Activated effector memory CD4-positive, alpha-beta T cell treated with anti-CD3 and anti-CD28 coated beads, Interleukin-2, amount 50 U/mL, for 16 hours (primary cell): ENCODE measurements around the gene GRAP.
"Not testable (repeated sequence)": the region's sequence is repeated elsewhere in the genome, so short reads cannot be mapped to it uniquely, and the experiment has no call there.

Source experiments
- DNase-seq: peaks from one replicate; pipeline ENCODE4 v3.0.0-alpha.2; 2020

Gene GRAP

DNA sequence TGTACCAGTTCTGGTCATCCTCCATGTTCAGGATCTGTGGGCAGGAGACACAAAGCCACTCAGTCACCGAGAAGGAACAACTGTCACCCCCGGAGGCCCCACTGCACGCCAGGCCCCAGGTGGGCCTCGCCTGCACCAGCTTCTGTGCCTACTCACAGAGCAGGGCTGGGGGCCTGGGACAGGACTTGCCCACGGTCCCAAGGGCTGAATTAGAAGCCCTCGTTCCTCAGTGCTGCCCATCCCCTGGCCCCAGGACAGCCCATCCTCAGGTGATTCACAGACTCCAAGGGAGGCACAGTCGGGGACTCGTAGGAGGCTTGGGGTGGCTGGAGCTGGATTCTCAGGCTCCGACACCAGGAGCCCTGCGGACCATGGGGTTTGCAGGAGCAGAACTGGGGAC is 4.9 kb downstream of the GRAP start:
- DNase-seq = not testable (repeated sequence)

DNA sequence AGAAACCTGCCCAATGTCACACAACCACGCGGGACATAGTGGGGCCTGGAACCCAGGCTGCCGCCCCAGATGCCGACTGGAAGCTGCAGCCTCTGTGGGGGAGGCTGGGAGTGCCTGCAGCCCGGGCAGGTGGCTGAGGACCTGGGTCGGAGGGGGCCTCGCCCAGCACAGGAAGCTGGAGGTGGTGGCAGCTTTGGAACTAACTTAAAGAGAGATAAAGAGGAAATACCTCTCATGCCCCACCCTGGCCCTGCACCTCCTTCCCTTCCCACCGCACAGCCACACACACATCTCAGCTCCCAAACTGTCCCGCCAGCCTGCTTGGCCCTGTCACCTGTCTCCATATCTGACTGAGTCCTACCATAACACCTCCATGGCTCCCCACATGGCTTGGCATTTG is 6.4 kb downstream of the GRAP start:
- DNase-seq = not testable (repeated sequence)

DNA sequence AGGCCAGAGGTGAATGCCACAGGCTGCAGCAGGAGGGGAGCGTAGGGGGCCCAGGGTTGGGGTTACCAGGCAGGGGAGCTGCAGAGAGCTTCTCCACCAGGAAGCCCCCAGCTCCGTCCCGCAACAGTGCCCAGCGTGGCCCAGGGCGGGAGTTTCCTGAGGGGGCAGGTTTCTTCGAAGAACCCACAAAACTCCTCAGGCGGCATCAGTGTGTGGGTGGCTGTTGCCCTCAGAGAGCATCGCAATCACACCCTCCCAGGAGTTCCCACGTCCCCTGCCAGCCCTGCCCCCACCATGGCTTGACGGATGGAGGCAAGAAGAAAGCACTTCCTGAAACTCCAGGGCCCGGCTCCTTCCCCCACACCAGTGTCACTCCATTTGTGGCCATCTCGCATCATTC is 8.0 kb downstream of the GRAP start:
- not testable (repeated sequence) for DNase-seq

DNA sequence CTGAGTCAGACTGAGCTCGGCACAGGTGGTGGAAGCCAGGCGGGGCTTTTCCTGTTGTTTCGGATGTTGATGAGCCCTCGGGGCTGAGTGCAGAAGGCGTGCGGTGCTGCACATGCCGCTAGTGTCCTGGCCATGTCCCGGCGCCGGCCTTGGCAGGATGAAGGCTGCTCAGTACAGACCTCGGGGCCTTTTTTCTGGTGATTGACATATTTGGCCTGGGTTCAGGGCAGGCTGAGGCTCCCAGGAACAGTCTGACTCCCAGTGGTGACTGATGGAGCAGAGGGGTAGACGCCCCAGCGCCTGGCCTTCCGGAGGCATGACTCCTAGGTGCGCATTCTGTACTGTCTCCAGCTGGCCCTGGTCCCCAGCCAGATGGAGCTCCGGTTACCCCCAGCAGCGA is 8.8 kb downstream of the GRAP start:
- not testable (repeated sequence) for DNase-seq

DNA sequence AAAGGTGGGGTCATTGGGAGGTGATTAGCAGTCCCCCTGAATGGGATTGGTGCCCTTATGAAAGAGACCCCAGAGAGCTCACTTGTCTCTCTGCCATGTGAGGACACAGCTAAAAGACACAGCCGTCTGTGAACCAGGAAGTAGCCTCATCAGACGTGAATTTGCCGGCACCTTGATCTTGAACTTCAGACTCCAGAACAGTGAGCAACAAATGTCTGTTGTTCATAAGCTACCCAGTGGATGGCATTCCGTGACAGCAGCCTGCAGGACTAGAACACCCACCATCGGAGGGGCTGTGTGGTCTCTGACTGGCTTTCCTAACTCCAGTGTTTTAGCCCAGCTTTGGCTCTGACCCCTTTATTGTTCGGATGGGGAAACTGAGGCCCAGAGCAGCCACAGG is 9.2 kb downstream of the GRAP start:
- not testable (repeated sequence) for DNase-seq

DNA sequence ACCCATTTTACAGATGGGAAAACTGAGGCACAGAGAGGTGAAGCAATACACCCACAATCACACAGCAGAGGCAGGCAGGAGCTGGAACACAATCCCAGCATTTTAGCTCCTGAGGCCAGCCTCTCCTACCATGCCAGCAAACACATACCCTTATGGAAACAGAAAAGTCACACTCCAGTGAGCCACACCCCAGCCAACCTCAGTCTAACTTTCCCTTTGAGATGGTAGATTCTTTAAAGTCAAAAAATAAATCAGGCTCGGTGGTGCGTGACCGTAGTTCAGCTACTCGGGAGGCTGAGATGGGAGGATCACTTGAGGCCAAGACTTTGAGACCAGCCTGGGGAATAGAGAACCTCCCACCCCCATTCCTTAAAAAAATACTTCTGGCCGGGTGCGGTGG is 10.6 kb downstream of the GRAP start:
- not testable (repeated sequence) for DNase-seq

DNA sequence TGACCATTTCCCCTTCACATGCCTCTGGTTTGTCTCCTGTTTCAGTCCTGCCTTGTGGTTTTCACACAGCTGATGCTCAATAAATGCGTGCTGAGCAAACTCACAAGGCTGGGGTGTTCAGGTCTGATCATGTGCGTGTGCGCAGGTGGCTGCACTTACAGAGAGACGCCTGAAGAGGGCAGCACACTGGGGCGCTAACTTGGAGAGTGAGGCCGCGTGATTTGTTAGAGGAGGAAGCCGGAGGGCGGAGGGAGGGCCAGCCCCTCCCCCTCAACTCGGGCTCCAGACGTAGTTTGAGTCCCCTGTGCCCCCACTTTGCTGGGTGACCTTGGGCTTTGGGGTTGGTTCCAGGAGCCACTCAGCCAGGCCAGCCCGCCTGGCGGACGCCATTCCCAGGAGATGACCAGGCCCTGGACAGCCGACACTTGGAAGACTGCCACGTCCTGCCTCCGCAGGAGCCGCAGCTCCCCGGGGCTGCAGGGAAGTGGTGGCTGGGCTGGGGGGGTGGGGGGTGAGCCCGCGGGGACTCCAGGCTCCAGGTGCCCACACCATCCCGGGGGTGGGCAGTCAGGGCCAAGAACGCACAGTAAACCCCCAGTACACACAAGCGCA is 14.3 kb downstream of the GRAP start:
- DNase-seq = not testable (repeated sequence)

DNA sequence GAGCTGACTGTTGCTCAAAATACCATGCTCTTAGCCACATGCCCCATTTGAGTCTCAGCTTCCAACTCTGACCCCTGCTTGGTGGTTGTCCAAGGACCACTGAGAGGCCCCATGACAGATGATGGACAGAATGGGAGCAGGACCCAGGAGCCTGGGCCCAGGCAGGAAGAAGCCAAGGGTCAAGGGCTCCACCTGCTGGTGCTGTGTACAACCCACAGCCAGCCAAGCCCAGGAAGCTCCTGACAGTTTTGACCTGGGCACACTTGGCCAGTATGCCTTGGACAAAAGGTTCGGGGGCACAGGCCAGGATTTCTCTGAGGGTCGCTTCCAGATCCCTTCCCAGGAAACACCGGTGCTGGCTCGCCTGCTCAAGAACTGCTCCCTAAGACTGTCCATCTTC is 15.0 kb downstream of the GRAP start:
- peak; percentile 81 for DNase-seq

DNA sequence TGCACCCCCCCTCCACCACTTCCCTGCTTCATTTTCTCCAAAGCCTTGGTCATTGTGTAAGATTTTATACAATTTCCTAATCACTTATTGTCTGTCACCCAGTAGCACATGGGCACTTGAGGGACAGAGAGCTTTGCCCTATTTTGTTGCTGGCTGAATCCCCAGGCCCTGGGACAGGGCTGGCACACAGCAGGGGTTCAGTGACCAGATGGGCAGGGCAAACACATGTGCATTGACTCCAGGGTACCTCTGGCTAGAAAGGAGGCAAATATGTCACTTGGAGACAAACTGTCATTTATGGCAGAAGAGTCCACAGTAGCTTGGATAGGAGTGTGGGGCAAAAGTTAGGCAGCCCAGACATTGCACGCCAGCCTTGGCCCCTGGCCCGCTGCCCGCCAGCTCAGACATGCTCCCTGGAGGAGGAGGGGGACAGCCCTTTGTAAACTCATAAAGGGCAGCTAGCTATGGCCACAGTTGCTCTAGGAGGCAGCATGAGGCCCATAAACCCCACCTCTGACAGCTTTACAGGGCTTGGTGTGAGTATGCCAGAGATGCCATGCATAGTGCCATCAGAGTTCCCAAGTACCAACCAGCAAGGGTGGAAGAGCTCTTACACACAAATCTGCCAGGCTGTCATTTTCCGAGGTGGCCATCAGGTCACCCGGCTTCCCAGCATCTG is 15.8 kb downstream of the GRAP start:
- not testable (repeated sequence) for DNase-seq

DNA sequence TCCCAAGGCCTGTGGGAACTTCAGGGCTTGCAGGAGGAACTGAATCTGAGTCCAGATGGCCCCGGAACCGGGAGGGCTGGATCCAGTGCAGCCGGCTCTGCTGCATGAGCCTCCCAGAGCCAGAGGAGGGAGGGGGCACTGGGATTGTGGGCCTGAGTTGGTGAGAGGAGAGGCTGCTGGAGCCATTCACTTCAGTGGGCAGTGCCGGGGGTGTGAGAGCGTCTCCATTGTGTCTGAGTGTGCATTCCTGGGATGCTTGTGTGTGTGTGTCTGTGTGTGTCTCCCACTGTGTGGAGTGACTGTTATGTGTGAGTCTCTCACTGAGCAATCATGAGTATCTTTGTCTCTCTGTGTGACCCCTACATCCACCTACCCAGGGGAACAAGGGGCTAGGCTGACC is 17.0 kb downstream of the GRAP start:
- DNase-seq = not testable (repeated sequence)

DNA sequence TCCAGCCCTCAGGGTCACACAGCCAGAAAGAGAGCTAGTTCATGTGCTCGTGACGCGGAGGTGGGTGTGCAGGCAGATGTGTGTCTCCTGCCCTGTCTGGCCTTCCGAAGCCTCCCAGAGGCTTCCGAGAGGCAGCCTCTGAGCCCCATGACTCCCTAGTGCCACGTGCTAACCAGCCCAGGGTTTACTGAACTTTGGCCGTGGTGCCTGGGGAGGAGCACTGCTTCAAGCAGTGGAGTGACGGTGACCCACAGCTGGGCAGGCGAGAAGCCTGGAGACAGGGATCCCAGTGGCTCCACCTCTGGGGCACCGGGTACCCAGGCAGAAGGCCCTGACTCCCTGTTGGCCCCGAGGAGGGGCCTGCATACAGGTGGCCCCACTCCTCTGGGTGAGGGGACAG is 18.1 kb downstream of the GRAP start:
- DNase-seq = not testable (repeated sequence)

DNA sequence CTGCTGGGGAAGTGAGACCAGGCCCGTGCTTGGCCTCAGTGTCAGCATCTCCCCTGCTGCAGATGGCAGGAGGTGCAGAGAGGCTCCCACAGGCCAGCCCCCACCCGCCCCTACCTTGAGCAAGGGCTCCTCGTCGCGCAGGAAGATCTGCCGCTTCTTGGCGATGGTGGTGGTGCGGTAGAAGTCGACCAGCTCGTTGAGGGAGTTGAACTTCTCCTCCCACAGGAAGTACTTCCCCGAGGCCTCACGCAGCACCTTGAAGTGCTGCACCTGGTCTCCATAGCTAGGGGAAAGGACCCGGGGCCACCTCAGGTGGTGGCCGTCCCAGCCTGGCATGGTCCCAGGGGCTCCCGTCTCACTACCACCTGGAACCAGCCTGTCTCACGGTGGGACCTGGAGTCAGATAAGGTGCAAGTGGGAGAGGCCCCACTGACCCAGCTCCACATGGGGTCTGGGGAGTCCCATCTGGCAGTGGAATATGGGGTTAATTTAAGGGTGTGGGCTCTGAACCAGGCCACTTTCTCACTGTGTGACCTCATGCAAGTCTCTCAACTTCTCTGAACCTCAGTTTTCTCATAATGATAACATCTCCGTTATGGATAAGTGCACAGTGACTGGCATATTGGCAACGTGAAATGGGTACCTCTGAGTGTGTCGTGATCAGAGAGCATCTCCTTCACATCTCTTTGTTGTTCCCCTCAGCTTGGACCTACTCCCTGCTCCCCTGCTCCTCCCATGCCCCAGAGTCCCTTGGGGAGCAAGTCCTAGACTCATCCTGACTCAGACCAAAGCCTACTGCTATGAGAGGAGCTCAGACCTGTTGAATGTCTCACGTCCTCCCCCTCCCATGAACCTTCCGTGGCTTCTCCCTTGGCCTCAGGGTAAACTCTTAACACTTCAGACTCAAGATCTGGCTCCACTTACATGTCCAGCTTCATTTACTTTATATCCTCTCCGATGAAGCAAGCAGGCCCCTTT is 22.4 kb downstream of the GRAP start:
- DNase-seq = no peak

DNA sequence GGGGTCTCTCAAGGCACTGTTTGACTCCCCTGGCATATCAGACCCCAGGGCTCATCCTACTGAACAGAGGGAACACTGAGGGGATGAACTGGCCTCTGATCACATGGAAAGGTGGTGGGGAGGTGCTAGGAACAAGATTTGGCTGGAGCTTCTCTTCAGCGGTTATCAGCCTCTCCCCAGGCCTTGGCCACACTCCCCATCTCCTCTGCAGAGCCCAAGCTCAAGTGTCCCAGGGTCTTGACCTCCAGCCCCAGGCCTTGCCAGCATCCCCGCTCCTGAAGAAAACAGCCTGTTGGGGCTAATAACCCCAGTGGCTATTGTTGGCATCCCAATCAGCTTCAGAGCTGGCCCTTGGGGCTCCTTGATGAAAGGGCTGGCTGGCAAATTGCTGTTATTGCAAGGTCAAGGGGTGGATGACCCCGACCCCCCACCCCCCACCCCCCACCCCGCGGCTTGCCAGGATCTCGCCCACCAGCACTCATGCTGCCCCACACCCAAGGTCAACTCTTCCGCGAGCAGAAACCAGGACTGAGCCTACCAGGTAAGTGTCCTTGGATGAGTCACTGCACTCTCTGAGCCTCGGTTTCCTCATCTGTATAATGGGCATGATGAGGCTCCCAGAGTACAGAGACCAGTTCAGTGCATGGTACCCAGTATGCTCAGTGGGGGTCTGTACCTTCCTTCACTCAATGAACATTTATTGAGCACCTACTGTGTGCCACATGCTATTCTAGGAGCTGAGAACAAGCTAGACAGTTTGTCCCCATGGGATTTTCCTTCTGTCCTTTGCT is 23.4 kb downstream of the GRAP start:
- no peak for DNase-seq

DNA sequence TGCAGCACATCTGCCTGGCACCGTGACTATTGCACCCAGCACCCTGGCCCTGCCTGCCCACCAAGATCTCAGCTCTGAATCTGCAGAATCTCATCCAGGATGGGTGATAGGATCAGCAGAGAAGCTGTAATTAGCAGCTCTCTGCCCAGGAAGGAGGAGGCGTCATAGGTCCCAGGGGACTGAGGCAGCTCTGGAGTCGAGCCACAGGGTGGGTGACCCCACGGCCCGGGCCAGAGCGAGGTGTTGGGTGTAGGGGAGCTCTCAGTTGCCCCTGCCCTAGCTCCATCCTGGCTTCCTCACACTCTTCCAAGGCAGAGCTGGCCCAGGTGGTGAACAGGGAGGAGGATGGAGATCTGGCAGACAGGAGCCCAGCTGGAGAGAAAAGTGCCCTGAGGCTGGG is 24.0 kb downstream of the GRAP start:
- no peak for DNase-seq

DNA sequence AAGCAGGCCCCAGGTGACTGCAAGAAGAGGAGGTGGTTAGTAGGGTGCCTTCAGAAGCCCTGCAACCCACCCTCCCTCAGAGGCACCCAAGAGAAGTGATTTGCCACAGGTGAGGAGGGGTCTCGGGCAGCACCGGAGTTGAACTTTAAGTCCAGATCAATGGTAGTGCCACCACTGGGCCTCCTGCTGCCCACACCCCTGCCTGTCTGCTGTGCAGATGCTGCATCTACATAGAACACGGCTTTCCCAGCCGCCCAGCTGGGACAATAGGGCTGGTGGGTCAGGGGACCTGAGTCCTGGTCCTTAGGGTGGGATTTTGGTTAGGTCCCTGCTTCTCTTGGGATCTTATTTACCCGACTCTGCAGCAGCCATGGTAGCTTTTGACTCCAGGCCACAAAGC is 24.6 kb downstream of the GRAP start:
- DNase-seq = no peak

DNA sequence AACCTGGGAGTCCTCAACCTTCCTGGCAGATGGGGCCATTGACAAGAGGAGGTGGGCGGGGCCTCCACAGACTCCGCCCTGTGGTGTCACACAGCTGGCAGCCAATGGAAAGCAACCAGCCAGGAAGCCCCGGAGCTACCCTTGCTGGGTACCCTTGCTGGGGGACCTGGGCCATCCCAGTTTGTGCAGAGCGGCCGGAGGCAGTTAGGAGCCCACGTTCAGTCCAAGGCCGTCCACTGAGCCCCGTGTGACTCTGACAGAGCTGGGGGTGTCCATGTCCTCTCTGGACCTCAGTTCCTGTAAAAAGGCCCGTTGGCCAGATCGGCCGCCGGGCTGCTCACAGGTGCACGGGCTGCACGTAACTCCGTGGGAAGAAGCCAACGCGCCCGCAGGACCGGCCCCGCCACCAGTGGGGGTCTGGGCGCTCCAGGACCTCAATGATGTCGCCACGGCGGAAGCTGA is 25.1 kb downstream of the GRAP start:
- DNase-seq = peak; percentile 77

DNA sequence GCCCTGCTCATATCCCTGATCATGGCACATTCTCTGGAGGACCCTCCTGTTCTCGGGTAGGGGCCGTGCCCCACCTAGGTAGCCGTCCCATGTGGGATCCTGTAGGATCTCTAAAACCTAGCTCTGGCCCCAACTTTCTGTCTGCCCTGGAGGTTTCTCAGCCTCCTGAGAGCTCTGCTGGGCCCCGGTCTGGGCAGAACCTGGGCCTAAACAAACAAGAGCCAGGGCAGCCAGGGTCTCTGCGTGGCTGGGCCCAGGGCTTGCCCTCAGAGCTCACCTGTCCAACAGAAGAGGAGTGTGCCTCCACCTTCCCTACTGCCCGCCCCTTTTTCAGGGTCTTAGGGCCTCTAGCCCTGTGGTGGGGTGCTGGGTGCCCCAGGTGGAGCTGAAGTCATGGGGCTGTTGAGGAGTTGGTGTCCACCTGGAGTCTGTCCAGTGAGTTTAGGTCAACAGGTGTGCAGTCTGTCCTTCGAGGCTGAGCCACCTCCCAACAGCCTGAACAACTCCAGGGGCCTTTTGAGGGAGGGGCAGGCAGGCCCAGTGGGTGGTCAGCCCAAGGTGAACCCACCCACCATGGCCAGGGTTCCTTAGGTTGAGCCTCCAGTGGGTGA is 25.6 kb downstream of the GRAP start:
- DNase-seq = not testable (repeated sequence)

DNA sequence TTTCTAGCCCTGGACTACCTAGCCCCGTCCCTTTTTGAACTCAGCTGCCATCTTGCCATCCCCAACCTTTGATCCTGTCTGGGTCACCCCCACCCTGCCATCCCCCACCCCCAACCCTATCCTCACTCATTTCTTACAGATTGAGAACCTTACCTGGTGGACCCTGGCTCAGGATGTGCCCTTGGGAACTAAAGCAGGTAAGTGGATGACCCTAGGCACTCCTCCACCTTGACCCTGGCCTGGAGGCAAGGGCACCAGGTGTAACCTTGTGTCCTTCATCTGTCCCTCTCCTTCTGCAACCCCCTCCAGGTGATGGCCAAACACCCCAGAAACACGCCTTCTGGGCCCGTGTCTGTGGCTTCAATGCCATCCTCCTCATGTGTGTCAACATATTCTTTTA is 26.7 kb downstream of the GRAP start:
- no peak for DNase-seq

DNA sequence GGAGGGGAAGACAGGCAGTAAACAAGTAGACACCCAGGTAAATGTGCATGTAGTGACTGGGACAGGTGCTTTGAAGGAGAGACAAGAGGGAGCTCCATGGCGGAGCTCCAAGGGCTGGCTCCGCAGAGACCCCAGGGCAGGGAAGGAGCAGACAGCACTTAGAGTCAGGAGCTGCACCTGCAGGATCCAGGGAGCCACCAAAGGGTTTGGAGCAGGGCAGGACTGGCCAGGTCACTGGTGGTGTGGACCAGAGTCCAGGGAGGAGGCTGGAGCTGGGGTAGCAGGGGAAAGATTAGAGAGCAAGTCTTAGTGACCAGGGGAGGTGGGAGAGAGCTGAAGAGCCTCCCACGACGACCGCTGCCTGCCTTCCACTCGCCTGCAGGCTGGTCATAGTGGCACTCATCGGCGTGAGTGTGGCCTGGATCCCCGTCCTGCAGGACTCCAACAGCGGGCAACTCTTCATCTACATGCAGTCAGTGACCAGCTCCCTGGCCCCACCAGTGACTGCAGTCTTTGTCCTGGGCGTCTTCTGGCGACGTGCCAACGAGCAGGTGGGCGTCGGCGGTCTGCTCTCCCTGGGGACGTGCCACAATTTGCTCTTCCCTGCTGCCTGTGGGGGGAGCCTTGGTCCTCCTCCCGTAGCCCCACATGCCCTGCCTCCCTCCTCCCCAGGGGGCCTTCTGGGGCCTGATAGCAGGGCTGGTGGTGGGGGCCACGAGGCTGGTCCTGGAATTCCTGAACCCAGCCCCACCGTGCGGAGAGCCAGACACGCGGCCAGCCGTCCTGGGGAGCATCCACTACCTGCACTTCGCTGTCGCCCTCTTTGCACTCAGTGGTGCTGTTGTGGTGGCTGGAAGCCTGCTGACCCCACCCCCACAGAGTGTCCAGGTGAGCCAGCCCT is 27.5 kb downstream of the GRAP start:
- DNase-seq = no peak

DNA sequence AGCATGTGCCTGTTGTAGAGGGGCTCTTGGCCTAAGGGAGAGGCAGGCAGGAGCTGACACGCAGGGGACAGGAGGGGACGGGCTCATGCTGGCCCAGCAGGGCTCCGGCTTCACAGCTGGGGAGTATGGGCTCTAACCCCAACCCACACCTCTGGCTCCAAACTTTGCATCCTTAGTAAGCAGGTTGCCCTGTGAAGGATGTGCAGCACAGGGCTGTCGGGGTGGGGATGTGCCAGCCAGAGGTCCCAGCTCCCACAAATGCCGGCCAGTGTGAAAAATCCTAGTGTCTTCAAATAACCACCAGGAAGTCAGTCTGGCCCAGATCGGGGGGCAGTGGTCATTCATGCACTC is 28.2 kb downstream of the GRAP start:
- DNase-seq = no peak
